ENCODE measurements around the gene TMSB4X.

Gene TMSB4X

DNA sequence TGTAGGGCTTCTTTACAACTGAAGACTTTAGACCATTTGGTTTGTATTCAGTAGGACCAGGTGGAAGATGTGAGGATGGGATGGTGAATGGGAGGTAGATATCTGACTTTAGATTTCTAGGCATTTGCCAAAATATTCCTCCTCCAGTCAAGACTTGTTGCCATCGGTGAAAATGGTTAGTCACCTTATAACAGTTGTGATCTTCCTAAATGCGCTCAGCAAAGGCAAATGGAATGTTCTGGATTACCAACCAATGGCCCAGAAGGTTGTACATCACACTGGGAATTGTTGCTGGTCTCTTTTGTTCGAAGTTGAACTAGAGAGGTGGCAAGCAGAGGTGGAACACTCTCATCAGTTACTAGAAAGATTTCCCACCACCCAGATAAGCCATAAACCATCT, 33.9 kb downstream of the TMSB4X start:
- DNase-seq (ENCODE audit: low read depth) = no peak
- H3K4me3 ChIP-seq (ENCODE audit: low read depth, low read length) = no peak overlapping the region
- TF ChIP-seq, protein P1, sequence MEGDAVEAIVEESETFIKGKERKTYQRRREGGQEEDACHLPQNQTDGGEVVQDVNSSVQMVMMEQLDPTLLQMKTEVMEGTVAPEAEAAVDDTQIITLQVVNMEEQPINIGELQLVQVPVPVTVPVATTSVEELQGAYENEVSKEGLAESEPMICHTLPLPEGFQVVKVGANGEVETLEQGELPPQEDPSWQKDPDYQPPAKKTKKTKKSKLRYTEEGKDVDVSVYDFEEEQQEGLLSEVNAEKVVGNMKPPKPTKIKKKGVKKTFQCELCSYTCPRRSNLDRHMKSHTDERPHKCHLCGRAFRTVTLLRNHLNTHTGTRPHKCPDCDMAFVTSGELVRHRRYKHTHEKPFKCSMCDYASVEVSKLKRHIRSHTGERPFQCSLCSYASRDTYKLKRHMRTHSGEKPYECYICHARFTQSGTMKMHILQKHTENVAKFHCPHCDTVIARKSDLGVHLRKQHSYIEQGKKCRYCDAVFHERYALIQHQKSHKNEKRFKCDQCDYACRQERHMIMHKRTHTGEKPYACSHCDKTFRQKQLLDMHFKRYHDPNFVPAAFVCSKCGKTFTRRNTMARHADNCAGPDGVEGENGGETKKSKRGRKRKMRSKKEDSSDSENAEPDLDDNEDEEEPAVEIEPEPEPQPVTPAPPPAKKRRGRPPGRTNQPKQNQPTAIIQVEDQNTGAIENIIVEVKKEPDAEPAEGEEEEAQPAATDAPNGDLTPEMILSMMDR (conservative IDR thresholded peaks at IDR 0.05; ENCODE audit: low read depth, low read length) = no peak

DNA sequence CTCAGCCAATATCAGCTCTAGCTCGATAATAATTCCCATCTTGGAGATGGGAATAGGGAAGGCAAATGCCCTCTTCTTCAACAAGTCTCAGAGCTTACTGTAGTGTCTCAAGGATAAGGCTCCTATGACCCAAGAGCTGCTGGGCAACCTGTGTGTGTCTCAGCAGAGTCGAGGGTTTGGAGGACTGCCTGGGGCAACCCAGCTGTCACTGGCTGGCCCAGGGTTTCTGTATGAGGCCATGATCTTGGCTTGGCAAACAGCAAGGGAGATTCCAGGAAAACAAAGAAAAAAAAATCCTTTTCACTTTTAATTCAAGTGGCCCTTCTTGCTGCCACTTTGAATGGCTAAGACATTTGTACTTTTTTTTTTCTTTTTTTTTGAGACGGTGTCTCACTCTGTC, 34.4 kb downstream of the TMSB4X start:
- H3K4me3 ChIP-seq (ENCODE audit: low read depth, low read length) = no peak overlapping the region
- TF ChIP-seq, protein P1 (conservative IDR thresholded peaks at IDR 0.05; ENCODE audit: low read depth, low read length) = no peak
- no peak for DNase-seq (ENCODE audit: low read depth)

DNA sequence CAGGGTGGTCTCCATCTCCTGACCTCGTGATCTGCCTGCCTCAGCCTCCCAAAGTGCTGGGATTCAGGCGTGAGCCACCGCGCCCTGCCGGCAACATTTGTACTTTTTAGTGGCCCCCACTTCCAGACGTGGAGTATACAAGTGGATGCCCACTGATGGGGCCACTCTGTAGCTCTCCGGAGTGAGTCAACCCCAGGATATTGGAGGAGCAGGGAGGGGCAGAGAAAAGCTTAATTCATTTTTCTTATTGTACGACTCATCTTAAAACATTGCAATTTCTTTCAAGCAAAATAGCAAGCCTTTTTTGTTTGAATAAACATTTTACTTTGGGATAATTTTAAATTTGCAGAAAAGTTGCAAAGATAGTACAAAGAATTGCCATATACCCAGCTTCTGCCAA, 34.9 kb downstream of the TMSB4X start:
- no peak overlapping the region for H3K4me3 ChIP-seq (ENCODE audit: low read depth, low read length)
- DNase-seq (ENCODE audit: low read depth) = no peak
- TF ChIP-seq, protein P1 (conservative IDR thresholded peaks at IDR 0.05; ENCODE audit: low read depth, low read length) = no peak

DNA sequence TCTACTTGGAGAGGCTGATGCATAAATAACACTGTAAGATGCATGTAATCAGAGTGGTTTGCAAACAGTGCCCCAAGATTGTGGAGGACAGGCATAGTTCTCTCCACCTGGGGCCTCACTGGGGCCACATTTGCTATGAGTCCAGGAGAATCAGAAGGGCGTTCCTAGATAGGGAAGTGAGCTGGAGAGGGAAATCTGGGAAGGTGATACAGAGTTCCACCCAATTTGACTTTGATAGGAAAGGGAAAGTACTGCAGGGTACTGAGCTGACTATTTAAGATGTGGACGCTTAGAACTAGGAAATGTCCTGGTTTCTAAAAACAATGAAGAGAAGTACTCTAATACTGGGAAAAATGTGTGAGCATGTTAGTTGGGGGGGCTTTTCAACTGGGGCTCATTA, 35.6 kb downstream of the TMSB4X start:
- no peak for DNase-seq (ENCODE audit: low read depth)
- TF ChIP-seq, protein P1 (conservative IDR thresholded peaks at IDR 0.05; ENCODE audit: low read depth, low read length) = no peak
- H3K4me3 ChIP-seq (ENCODE audit: low read depth, low read length) = no peak overlapping the region

DNA sequence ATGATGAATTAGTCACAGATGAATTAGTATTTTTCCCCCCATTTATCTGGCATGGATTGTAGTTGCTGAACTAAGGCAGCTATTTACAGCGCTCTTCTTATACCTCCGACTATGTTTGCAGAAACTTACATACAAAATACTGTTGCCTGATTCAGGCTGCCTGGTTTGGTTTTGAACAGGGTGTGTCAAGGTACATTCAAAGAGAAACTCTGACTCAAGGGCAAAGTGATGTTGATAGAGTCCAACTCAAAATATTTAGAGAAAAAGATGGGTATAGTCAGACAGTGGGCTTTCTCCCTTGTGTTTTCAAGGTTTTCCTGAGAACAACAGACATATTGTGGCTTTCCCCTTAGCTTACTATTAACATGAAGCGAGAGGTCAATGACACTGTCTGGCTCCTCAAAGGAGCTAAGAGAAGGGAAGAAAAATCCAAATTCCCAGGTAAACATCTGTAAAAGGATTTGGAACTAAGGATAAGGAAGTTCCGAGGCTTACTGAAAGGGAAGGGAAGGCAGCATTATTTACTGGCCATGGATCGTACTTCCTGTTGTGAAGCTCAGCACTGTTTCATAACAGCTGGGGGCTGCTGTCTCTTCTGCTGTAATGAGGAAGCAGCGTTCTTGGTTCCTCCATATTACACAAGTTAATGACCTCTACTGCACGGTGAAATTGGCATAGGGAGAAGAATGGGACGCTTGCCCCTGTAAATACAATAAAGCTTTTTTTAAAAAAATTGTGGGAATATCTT, 38.6 kb downstream of the TMSB4X start:
- peak; percentile 63 for DNase-seq (ENCODE audit: low read depth)
- TF ChIP-seq, protein P1 (conservative IDR thresholded peaks at IDR 0.05; ENCODE audit: low read depth, low read length) = no peak

DNA sequence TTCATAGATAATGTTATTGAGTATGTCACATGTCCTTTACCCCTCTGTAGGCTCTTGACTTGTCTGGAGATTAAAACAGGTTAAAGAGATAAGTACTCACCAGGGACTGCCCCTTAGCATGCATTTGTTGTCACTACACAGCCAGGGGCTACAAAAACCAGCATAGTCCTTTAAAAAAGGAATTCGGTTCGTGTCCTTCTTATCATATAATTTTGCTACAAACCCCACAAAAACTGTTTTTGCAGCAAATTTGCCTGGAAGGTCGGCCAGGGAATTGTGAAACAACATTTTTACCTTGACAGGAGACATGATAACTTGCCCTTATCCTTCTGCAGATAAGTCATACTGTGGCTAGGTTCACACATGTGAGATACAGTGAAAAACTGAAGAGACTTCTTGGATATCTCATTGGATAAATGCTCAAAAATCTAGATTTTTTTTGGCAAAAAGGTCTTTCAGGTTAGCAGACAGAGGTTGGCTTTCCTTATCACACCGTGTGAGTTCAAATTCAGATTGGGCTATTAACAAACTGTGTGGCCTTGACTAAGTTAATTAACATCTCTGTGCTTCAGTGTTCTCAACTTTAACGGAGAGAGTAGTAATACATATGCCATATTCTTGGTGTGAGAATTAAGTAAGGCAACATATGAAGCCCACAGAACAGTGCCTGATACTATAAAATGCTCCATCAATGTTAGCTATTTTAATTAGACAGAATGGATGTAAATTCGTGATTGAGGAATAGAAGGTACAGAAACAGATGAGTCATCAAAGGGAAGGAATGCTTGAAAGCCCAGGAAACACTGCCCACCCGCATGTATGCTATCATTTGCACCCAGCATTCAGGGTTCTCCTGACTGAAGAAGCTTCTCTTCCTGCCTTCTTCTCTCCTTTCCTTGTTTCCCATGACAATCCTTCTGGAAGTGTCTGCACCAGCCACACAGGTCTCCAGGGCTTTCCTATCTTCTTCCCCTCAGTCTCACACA, 39.5 kb downstream of the TMSB4X start:
- H3K4me3 ChIP-seq (ENCODE audit: low read depth, low read length) = no peak overlapping the region
- DNase-seq (ENCODE audit: low read depth) = peak; percentile 41
- TF ChIP-seq, protein P1 (conservative IDR thresholded peaks at IDR 0.05; ENCODE audit: low read depth, low read length) = no peak

More for the DNA sequence above, 38.6 kb downstream of the TMSB4X start:
- H3K4me3 ChIP-seq (ENCODE audit: low read depth, low read length) = no peak overlapping the region

All from choroid plexus epithelial cell (primary cell).